Embryonic facial prominence (tissue), 1 donor: Measurements from ENCODE around the gene MACF1.

Source experiments
- DNase-seq: peaks from one replicate; pipeline ENCODE4 v3.0.0-alpha.2; 2016; ENCODE audit errors: extremely low spot score

Gene MACF1

DNA sequence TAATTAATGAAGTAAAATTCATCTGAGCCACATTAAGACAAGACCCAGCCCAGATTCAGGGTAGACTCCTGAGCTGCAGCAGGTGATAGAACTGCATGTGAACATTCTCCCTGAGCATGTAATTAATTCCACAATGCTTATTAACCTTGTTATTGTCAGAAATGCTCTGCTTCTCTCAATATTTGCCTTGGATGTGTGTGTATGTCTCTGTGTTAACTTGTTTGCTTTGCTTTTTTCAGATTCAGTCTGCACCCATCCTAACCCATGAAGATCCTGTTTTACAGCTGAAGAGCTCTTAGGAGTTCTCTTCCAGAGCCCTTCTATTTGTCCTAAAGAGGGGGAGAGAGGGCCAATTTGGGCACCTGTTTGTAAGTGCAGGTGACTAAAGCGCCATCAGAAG, 143.8 kb downstream of the MACF1 start:
- DNase-seq = no peak

DNA sequence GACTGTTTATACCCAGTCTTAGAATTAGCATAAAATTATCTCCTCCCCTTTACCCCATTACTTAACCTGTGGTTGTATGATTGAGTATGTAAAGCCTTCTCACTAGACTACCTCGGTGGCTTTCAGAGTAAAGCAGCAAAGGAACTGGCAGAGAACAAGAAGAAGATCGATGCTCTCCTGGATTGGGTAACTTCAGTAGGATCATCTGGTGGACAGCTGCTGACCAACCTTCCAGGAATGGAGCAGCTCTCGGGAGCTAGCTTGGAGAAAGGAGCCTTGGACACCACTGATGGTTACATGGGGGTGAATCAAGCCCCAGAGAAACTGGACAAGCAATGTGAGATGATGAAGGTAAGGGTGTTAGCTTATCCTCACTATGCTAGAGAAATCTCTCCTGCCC, 148.4 kb downstream of the MACF1 start:
- DNase-seq = no peak

DNA sequence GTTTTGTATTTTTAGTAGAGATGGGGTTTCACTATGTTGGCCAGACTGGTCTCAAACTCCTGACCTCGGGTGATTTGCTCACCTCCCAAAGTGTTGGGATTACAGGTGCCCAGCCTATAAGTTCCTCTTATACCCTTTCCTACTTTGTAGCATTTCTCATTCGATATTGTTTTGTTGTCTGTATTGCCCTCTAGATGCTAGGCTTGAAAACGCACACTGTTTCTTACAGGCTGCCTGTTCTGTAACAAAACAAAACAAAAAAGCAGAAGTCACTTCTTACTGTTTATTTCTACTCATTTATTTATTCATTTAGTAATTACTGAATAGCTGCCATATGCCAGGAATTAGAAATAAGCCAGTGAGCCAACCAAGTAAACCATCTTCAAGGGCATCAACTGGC, 150.1 kb downstream of the MACF1 start:
- no peak for DNase-seq

DNA sequence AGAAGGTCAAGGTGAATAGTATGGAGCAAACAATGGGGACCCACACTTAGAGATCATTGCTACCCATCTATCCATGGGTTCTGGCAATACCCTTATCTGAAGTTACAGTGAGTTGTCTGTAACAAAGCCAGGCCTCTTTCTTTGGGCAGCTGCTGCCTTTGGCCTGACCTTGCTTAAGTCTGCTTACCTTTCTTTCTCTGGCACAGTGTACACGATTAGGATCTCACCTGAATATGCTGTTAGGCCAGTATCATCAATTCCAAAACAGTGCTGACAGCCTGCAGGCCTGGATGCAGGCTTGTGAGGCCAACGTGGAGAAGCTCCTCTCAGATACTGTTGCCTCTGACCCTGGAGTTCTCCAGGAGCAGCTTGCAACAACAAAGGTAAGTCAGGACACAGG, 154.0 kb downstream of the MACF1 start:
- DNase-seq = no peak

DNA sequence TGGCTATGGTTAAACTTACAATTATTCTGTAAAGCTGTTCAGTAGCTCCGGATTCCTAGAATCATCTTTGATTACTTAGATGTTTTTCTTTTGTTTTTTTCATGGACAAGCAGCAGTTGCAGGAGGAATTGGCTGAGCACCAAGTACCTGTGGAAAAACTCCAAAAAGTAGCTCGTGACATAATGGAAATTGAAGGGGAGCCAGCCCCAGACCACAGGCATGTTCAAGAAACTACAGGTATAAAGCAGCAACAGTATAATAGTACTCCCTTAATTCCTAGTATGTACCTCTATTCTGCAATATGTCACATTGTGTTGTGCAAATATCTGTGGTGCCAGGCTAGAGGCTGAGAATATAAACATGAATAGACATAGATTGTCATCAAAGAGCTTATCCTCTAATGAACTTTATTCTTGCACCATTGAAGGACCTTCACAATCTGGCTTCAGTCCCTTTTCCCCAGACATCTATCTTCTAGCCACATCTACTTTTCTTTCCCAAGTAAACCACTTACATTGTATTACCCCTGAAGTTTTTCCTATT, 154.6 kb downstream of the MACF1 start:
- DNase-seq = no peak

DNA sequence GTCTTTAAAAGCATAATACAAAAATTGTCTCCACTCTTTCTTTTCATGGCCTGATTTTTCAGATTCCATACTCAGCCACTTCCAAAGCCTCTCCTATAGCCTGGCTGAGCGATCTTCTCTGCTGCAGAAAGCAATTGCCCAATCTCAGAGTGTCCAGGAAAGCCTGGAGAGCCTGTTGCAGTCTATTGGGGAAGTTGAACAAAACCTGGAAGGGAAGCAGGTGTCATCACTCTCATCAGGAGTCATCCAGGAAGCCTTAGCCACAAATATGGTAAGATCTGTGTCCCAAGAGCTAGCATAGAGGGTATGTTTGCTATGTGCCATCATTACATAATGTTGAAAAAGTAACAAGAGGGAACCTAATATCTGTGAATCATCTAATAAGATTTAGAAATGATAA, 156.2 kb downstream of the MACF1 start:
- DNase-seq = no peak

DNA sequence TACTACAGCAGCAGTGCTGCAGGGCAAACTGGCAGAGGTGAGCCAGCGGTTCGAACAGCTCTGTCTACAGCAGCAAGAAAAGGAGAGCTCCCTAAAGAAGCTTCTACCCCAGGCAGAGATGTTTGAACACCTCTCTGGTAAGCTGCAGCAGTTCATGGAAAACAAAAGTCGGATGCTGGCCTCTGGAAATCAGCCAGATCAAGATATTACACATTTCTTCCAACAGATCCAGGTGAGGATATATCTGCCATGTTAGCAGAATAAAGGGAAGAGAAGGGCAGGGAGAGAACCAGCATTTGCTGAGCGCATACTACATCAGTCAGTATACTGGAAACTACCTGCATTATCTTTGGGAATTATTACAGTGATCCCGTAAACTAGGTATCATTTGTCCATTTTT, 157.0 kb downstream of the MACF1 start:
- DNase-seq = no peak

DNA sequence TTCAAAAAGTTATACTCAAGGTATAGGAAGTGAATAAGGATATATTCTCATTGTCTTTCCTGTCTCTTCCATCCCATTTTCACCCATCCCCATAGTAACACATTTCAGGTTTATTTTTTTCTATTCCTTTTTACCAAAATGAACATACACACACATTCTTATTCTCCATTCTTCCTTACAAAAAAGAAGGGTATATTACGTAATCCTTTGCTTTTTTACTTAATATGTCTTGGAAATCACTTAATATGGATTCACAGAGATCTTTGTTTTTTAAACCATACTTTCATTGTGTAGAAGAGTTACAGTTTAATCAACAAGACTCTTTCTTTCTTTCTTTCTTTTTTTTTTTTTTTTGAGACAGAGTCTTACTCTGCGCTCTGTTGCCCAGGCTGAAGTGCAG, 158.8 kb downstream of the MACF1 start:
- DNase-seq = no peak

DNA sequence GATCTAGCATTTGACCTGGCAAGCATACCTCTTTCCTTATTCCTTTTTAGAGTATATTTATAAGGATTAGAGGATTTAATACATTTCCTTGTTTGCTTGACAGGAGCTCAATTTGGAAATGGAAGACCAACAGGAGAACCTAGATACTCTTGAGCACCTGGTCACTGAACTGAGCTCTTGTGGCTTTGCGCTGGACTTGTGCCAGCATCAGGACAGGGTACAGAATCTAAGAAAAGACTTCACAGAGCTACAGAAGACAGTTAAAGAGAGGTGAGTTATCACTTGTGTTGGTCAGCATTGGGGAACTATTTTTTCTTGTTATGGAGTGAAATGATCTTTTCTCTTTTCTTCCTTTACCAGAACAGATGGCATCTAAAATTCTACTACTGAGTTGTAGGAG, 163.6 kb downstream of the MACF1 start:
- DNase-seq = no peak

DNA sequence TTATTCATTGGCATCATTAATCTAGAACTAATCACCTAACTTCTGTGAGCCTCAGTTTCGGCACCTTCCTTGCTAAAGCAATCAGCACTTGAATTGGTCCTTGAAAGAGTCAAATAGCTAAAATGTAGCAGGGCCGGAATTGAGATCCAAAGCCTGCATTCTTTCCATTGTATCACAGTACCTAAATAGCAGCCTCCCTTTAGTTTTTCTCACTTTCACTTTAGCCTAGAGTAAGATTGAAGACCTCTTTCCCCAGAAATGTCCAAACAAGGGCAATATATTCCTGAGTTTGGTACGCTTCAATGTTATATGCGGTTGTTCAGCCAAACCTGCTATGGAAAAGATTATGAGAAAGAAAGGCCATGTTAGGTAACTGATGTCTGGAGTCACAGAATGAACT, 165.1 kb downstream of the MACF1 start:
- no peak for DNase-seq

DNA sequence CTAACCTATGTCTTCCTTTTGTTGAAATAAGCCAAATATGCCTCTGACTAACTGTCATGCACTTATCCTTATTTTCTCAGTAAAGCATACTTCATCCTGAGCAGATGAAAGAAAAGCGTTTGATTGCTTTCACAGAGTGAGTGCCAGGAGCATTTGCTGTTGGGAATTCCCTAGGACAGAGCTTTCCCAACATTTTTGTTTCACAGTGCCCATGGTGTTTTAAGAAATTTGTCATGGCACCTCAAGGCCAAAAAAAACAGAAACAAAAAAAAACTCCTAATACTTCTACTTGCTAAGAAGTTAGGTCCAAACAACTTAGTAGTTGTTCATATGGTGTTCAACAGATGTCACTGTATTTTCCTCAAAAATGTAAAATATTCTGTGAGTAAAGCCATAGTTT, 166.1 kb downstream of the MACF1 start:
- no peak for DNase-seq

DNA sequence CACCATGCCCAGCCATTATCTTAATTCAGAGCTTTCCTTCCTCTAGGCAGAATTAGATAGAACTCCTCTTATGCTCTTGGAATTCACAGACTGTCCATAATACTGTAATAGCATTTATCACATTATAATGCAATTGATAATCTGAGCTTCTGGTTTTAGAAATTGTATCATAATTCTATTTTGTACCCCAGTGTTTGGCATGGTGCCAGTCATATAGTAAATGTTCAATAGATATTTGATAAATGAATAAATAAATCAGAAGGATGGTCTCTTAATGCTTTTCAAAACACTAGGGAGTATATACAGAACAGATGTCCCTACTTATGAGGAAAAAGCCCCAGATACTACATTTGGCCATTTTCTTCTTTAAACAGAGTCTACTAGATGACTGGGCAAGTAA, 167.6 kb downstream of the MACF1 start:
- no peak for DNase-seq

DNA sequence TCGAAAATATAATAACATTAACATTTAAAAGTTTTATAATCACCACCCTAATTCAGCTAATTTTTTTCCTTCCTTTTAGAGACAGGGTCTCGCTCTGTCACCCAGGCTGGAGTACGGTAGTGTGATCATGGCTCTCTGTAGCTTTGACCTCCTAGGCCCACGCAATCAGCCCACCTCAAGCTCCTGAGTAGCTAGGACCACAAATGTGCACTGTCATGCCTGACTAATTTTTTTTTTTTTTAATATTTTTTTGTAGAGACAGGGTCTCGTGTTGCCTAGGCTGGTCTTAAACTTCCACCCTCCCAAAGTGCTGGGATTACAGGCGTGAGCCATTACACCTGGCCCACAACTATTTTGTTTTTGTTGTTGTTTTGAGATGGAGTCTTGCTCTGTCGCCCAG, 172.2 kb downstream of the MACF1 start:
- no peak for DNase-seq

DNA sequence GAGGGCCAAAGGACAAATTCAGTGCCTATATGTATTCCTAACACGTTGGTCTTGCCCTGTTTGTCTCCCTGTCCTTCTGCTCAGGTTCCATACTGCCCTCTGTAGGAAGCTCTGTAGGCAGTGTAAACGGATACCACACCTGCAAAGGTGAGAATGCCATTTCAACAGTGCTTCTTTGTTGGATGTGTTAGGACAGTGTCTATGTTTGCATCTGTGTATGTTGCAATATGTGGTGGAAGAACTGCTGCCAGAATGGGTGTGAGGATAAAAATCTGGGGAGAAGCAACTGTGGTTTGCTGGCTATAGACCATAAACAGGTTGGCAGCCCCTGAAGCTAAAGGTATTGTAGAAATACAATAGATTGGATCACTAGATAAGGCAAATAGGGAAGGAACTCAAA, 173.9 kb downstream of the MACF1 start:
- no peak for DNase-seq

DNA sequence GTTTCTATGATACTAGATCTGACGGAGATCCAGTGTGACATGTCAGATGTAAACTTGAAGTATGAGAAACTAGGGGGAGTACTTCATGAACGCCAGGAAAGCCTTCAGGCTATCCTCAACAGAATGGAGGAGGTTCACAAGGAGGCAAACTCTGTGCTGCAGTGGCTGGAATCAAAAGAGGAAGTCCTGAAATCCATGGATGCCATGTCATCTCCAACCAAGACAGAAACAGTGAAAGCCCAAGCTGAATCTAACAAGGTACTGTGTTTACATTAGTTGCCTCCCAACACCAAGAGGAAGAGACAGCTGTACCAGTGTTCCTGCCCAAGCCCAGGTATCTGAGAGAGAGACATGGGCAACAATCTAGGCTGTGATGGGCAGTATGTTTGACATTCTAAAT, 174.7 kb downstream of the MACF1 start:
- no peak for DNase-seq

DNA sequence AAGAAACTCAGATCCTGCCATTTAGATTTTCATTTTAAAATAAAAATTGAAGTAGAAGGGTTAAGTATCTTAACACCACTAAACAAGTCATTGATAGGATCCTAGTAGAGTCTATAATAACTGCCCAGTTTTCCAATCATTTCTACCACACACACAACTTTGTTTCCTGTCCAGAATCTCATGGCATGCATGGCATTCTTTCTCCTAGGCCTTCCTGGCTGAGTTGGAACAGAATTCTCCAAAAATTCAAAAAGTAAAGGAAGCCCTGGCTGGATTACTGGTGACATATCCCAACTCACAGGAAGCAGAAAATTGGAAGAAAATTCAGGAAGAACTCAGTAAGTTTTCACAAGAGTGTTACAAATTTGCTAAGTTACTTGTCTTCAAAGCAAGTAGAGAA, 175.5 kb downstream of the MACF1 start:
- DNase-seq = no peak

DNA sequence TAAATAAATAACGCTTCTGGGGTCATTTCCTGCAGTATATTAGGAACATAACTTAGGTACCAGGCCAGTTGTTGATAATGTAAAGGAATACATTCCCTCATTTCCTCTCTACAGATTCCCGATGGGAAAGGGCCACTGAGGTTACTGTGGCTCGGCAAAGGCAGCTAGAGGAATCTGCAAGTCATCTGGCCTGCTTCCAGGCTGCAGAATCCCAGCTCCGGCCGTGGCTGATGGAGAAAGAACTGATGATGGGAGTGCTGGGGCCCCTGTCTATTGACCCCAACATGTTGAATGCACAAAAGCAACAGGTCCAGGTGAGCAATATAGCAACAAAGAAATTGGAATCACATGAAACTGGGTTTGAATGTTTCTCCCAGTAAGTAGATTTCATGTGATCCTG, 177.3 kb downstream of the MACF1 start:
- no peak for DNase-seq

DNA sequence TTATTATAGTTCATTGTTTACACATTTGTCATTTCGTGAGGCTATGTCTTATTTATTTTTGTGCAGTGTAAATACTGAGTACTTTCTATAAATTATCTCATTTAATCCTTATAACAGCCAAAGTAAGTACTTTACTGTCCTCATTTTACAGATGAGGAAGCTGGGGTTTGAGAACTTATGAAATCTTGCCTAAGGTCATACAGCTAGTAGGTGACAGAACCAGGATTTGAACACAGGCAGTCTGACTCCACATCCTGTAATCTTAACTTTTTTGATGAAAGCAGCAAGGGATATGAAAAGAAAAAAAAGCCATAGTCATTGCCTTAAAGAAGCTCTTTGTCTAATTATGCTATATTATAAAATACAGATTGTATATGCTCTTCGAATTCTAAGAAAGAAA, 179.8 kb downstream of the MACF1 start:
- DNase-seq = no peak

DNA sequence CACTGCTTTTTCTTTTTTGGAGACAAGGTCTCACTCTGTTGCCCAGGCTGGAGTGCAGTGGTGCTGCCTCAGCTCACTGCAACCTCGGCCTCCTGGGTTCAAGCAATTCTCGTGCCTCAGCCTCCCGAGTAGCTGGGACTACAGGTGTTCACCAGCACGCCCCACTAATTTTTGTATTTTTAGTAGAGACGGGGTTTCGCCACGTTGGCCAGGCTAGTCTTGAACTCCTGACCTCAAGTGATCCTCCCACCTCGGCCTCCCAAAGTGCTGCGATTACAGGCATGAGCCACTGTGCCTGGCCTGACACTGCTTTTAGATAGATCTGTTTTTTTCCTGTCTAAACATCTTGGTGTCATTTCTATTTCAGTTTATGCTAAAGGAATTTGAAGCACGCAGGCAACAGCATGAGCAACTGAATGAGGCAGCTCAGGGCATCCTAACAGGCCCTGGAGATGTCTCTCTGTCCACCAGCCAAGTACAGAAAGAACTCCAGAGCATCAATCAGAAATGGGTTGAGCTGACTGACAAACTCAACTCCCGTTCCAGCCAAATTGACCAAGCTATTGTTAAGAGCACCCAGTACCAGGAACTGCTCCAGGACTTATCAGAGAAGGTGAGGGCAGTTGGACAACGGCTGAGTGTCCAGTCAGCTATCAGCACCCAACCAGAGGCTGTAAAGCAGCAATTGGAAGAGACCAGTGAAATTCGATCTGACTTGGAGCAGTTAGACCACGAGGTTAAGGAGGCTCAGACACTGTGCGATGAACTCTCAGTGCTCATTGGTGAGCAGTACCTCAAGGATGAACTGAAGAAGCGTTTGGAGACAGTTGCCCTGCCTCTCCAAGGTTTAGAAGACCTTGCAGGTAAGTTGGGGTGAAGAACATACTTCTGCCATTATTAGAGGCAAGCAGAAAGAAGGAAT, 180.8 kb downstream of the MACF1 start:
- no peak for DNase-seq

DNA sequence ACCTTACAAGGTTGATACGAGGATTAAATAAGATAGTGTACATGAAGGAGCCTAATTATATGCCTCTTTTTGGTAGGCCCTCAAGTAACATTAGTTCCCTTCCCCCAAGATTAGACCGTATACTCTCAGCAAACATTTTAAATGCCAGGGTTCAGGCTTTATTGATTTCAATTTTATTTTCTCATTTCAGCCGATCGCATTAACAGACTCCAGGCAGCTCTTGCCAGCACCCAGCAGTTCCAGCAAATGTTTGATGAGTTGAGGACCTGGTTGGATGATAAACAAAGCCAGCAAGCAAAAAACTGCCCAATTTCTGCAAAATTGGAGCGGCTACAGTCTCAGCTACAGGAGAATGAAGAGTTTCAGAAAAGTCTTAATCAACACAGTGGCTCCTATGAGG, 182.5 kb downstream of the MACF1 start:
- DNase-seq = no peak

DNA sequence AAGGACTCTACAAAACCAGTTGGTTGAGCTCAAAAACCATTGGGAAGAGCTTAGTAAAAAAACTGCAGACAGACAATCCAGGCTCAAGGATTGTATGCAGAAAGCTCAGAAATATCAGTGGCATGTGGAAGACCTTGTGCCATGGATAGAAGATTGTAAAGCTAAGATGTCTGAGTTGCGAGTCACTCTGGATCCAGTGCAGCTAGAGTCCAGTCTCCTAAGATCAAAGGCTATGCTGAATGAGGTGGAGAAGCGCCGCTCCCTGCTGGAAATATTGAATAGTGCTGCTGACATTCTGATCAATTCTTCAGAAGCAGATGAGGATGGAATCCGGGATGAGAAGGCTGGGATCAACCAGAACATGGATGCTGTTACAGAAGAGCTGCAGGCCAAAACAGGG, 183.0 kb downstream of the MACF1 start:
- no peak for DNase-seq

DNA sequence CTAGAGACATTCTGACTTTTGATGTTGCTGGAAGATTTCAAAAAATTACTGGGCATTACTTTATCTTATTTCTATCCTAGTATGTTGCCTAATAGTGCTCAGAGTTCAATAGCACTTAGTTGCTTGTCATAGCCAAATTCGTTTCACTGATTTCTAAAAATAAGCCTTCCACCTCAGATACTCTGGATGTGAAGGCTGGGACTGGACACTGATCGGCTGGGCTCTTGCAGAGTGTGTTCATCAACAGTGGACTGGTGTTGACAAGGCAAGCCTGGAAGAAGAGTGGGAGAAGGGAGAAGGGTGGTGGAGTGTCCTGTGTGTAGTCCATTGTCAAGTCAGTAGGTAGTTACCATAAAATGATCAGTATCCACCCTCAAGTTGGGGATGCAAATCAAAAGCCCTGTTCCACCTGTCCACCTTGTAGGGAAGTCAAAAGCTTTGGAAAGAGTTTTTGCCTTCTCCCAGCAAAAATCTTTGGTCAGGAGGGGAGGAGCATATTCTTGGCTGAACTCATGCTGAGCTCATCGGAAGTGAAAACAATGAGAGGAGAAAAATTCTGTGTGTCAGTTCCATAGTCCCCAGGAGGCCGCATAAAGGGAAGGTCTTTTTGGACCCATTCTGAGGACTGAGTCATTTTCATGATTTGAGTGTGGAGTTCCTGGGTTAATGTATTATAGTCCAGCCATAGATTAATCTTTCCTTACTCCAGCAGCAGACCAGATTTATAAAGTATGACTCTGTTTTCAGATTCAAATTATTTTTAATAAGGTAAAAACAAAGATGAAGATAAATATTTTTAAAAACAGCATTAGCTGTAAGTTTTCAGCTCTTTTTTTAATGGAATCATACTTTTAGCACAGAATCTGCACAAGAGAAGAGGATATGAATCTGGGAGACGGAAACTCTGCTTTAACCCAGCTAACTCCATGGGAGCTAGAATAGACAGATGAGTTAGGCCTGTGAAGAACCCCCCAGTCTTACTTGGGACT, 187.5 kb downstream of the MACF1 start:
- DNase-seq = no peak
